Ovary (tissue), 9 donors: ENCODE results near the gene EPS8. TPM values are rescaled to one million over a fixed set of nuclear protein-coding genes. Genes with fewer than 3 reads are reported as not detected.

ENCODE experiments used
- DNase-seq, 5 donors: peaks; one replicate each; pipeline ENCODE4 v3.0.0-alpha.2; 2019 to 2020
- H3K27ac ChIP-seq, 2 donors: fragments of 200-600 bp; one replicate each; pipeline versions ENCODE4 v1.5.1 to v1.8.0; 2019 to 2022
- H3K27me3 ChIP-seq: fragments of 200-600 bp; one replicate; pipeline ENCODE4 v1.8.0; 2022
- H3K36me3 ChIP-seq: fragments of 200-600 bp; sonication (generic); one replicate; pipeline ENCODE4 v1.5.1; 2019
- H3K4me1 ChIP-seq: one replicate; pipeline ENCODE4 v1.8.1; 2013; ENCODE audit warnings: mild to moderate bottlenecking, moderate library complexity; ENCODE audit not compliant: insufficient read depth
- H3K4me3 ChIP-seq: fragments of 200-600 bp; sonication (generic); one replicate; pipeline ENCODE4 v1.5.1; 2017
- H3K9me3 ChIP-seq, 2 donors: fragments of 200-600 bp in 1 of 2; sonication (generic) in 1 of 2; one replicate each; pipeline versions ENCODE4 v1.5.1 to v1.8.1; 2013 to 2019; ENCODE audit warnings: mild to moderate bottlenecking in 1 of 2, moderate library complexity in 1 of 2
- EP300 ChIP-seq: sonication (generic); formaldehyde crosslinking; IDR thresholded peaks from one replicate; pipeline ENCODE4 v1.6.1; 2017; ENCODE audit warnings: antibody characterized with exemption
- POLR2A ChIP-seq: fragments of 450-650 bp; IDR thresholded peaks from one replicate; pipeline ENCODE4 v1.6.1; 2017; ENCODE audit warnings: antibody characterized with exemption, mild to moderate bottlenecking, moderate library complexity
- WGBS, 3 donors: extraction: QIAGEN DNeasy Blood & Tissue Kit in 1 of 3; methylation state at CpG; one replicate each; pipeline versions ENCODE4 v1.1.5 to v1.1.7; 2013 to 2017; 5-methylcytosine and 5-hydroxymethylcytosine counted together
- intact Hi-C, 4 donors: fragments of 100-400 bp; cut with DNase I; formaldehyde crosslinking; loops; one replicate each; pipeline versions ENCODE4 v1.11.0 to v1.15.1; 2022 to 2023
- polyA plus RNA-seq, 2 donors: library from polyadenylated mRNA; stranded (reverse); fragments of 200-250 nt in 1 of 2; fragments of 350-450 nt in 1 of 2; fragmentation: Illumina TruSeq in 1 of 2; extraction: RNeasy Lipid Tissue Mini Kit (QIAGEN cat#74804) in 1 of 2; gene quantifications; one replicate each; pipeline ENCODE4 v1.2.3, GENCODE V29; 2013 to 2014
- total RNA-seq, 7 donors: library from RNA; depleted of rRNA in 2 of 7; stranded (reverse); fragments of >200 nt in 2 of 7; fragmentation: NEBNext Ultra II Directional in 3 of 7; extraction: Animal tissue kit (Norgen Biotek cat#: 25700) in 3 of 7; gene quantifications; one replicate each; pipeline versions ENCODE4 v1.1.0 to v1.2.4, GENCODE V29; 2016 to 2023
- TF ChIP-seq, protein P1 (sequence below), 3 donors: fragments of 450-650 bp in 2 of 3; fragments of 200-600 bp in 1 of 3; IDR thresholded peaks; one replicate each; pipeline versions ENCODE4 v1.5.1 to v1.8.0; 2016 to 2022; ENCODE audit warnings: antibody characterized with exemption in 3 of 3, mild to moderate bottlenecking in 1 of 3
- donor health status: DM: no; HTN: no; CAD: no; lungs with moderate emphysema.
- donor health status: DM: no; HTN: no; CAD: no.
- donor health status: Bipolar disorder and iron deficiency.
- donor health status: DM: yes; HTN: yes; CAD: no.
- donor health status: DM: no; HTN: no; CAD: no.
- donor health status: DM: yes; HTN: yes; CAD: no.

The EPS8 gene
- total and polyA plus RNA-seq, 9 donors: 56.2 to 94.9 (median 77.4) TPM

- Histone ChIP-seq H3K4me3 (no peak overlapping the region), H3K9me3 (no peaks in the 10 kb centered on the region), H3K36me3 (no peaks in the 10 kb centered on the region), H3K27me3 (no peaks in the 10 kb centered on the region), H3K4me1 (peaks cover 9% of the 10 kb centered on the region), H3K27ac (no peak overlapping the region)
- DNase-seq: peak in 1 of 5 donors; percentile 27
- TF ChIP-seq, protein P1, sequence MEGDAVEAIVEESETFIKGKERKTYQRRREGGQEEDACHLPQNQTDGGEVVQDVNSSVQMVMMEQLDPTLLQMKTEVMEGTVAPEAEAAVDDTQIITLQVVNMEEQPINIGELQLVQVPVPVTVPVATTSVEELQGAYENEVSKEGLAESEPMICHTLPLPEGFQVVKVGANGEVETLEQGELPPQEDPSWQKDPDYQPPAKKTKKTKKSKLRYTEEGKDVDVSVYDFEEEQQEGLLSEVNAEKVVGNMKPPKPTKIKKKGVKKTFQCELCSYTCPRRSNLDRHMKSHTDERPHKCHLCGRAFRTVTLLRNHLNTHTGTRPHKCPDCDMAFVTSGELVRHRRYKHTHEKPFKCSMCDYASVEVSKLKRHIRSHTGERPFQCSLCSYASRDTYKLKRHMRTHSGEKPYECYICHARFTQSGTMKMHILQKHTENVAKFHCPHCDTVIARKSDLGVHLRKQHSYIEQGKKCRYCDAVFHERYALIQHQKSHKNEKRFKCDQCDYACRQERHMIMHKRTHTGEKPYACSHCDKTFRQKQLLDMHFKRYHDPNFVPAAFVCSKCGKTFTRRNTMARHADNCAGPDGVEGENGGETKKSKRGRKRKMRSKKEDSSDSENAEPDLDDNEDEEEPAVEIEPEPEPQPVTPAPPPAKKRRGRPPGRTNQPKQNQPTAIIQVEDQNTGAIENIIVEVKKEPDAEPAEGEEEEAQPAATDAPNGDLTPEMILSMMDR (IDR thresholded peaks at IDR 0.05): no peak
- no peak for TF ChIP-seq EP300
- TF ChIP-seq POLR2A: no peak
- intact Hi-C loops: no loop called here
- WGBS, 3 donors: 96 to 98% (median 97%) methylated on average over 7 of the region's 7 CpGs
These were observed 31.5 kb downstream of the EPS8 start for GRCh38 chr12:15757553-15758255.

DNA sequence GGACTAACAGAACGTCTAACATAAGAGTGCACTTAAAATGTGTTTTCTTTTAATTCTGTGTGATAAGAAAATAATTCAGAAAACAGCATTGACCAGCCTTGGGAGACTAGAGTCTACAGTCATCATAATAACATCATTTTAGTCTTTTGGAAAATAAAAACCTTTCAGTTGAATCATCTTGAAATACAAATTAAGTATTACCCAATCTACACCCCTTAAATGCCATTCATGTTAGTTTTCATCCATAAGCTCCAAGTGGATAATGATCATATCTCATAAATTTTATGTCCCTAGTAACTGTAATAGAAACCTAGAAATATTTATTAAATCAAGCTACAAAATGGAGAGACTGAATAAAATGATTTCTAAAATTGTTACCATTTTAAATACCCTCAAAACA, 32.4 kb downstream of the EPS8 start:
- intact Hi-C loops: no loop called here
- 15 to 38% (median 24%) methylated on average over 1 of the region's 1 CpG for WGBS, 3 donors
- TF ChIP-seq EP300 (no peak), POLR2A (no peak)
- TF ChIP-seq, protein P1 (IDR thresholded peaks at IDR 0.05): no peak
- Histone ChIP-seq H3K4me1 (peaks cover 9% of the 10 kb centered on the region), H3K36me3 (no peaks in the 10 kb centered on the region), H3K4me3 (no peak overlapping the region), H3K27me3 (no peaks in the 10 kb centered on the region), H3K27ac (no peak overlapping the region), H3K9me3 (no peaks in the 10 kb centered on the region)
- DNase-seq: no peak

DNA sequence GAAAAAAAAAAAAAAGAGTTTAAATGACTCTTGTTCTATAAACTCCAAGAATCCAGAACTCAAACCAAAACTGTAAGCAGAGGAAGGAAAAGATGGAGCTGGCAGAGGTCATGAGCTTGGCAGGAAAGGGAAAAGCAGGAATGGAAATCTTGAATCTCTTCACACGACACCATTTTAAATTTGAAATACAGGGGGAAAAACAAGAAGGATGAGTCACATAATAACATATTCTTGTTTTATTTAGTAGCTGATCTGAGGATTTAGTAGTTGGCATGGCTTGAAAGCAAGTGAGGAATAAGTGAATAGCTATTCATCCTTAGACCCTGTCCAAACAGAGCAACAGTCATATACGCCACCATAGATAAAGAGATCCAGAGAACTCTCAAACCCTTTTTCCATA, 35.0 kb downstream of the EPS8 start:
- 20 to 34% (median 24%) methylated on average over 2 of the region's 2 CpGs for WGBS, 3 donors
- no peak overlapping the region for H3K4me3 ChIP-seq
- no peak for TF ChIP-seq EP300
- no peak for TF ChIP-seq POLR2A
- TF ChIP-seq, protein P1 (IDR thresholded peaks at IDR 0.05): no peak
- intact Hi-C loops: no loop called here
- H3K27ac ChIP-seq: no peak overlapping the region
- no peaks in the 10 kb centered on the region for H3K27me3 ChIP-seq
- no peak for DNase-seq
- H3K4me1 ChIP-seq: peaks cover 11% of the 10 kb centered on the region
- no peaks in the 10 kb centered on the region for H3K9me3 ChIP-seq
- H3K36me3 ChIP-seq: no peaks in the 10 kb centered on the region

DNA sequence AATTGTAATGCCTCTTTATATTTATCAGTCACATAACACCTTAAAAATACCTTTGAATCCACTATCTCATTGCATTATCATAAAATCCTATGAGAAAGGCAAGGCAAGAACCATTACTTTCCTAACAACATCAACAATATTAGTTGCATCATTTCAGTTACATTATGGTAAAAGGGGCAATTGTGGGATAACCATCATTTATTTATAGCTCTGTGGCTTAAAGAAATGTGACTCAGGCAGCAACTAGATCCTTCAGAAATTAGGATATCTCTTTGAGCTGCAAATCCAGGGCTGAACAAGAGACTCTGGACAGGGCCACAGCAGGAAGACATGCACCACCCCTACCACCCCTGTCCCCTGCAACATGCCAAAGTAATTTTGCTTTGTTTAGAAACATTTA, 36.4 kb downstream of the EPS8 start:
- intact Hi-C loops: no loop called here
- Histone ChIP-seq H3K9me3 (no peaks in the 10 kb centered on the region), H3K27ac (no peak overlapping the region), H3K4me3 (no peak overlapping the region), H3K27me3 (no peaks in the 10 kb centered on the region), H3K36me3 (no peaks in the 10 kb centered on the region), H3K4me1 (peaks cover 8% of the 10 kb centered on the region)
- no peak for TF ChIP-seq EP300
- TF ChIP-seq, protein P1 (IDR thresholded peaks at IDR 0.05): no peak
- TF ChIP-seq POLR2A: no peak
- no peak for DNase-seq
